CD8-positive, alpha-beta memory T cell (primary cell): ENCODE results near the gene TGIF1. TPM values are rescaled to one million over a fixed set of nuclear protein-coding genes. Genes with fewer than 3 reads are reported as not detected.

Experiments used
- CTCF ChIA-PET: fragments of 350-600 bp; sonication (Branson Sonifier 250); formaldehyde crosslinking; loops from one replicate; lab custom pipeline; 2021; ENCODE audit warnings: antibody characterized with exemption; lab: Charles Lee
- POLR2A ChIA-PET: fragments of 350-600 bp; sonication (Branson Sonifier 250); formaldehyde crosslinking; loops from one replicate; lab custom pipeline; 2021; ENCODE audit warnings: antibody characterized with exemption; lab: Charles Lee
- DNase-seq, 5 donors: peaks; one replicate each; pipeline versions ENCODE4 v3.0.0 to v3.0.0-alpha.2; 2020 to 2022; ENCODE audit warnings: mixed read lengths in 1 of 5
- H3K27ac ChIP-seq: one replicate; pipeline ENCODE4 v1.7.0; 2013; ENCODE audit warnings: low read depth, mild to moderate bottlenecking, low read length, moderate library complexity
- H3K27me3 ChIP-seq: 2 replicates; pipeline ENCODE4 v1.7.0; 2013; ENCODE audit warnings: low read length, mild to moderate bottlenecking; ENCODE audit not compliant: insufficient read depth, poor library complexity, severe bottlenecking
- H3K36me3 ChIP-seq: 2 replicates; pipeline ENCODE4 v1.7.0; 2013; ENCODE audit warnings: mild to moderate bottlenecking, low read length, moderate library complexity; ENCODE audit not compliant: insufficient read depth
- H3K4me1 ChIP-seq: 2 replicates; pipeline ENCODE4 v1.7.0; 2013; ENCODE audit warnings: mild to moderate bottlenecking, low read length, moderate library complexity; ENCODE audit not compliant: insufficient read depth
- H3K4me3 ChIP-seq: 2 replicates; pipeline ENCODE4 v1.7.0; 2013; ENCODE audit warnings: mild to moderate bottlenecking, low read length
- H3K9me3 ChIP-seq: 2 replicates; pipeline ENCODE4 v1.7.0; 2013; ENCODE audit warnings: mild to moderate bottlenecking, low read length
- H3K27ac Mint-ChIP-seq, 8 donors: one replicate each; pipeline ENCODE4 v1.8.0; 2020 to 2021; ENCODE audit warnings: mixed read lengths in 8 of 8, mild to moderate bottlenecking in 6 of 8, inconsistent platforms in 3 of 8, moderate library complexity in 3 of 8
- H3K27me3 Mint-ChIP-seq, 2 donors: one replicate each; pipeline ENCODE4 v1.8.0; 2020 to 2021; ENCODE audit warnings: mixed read lengths in 2 of 2, mild to moderate bottlenecking in 1 of 2, moderate library complexity in 1 of 2
- H3K36me3 Mint-ChIP-seq, 3 donors: one replicate each; pipeline ENCODE4 v1.8.0; 2020 to 2021; ENCODE audit warnings: mixed read lengths in 3 of 3, inconsistent platforms in 1 of 3, mild to moderate bottlenecking in 1 of 3
- H3K4me1 Mint-ChIP-seq, 3 donors: one replicate each; pipeline ENCODE4 v1.8.0; 2020 to 2021; ENCODE audit warnings: mixed read lengths in 3 of 3, inconsistent platforms in 1 of 3, mild to moderate bottlenecking in 1 of 3
- H3K4me3 Mint-ChIP-seq, 7 donors: one replicate each; pipeline ENCODE4 v1.8.0; 2020 to 2021; ENCODE audit warnings: mixed read lengths in 7 of 7, mild to moderate bottlenecking in 6 of 7, moderate library complexity in 4 of 7, inconsistent platforms in 2 of 7
- H3K9me3 Mint-ChIP-seq, 5 donors: one replicate each; pipeline ENCODE4 v1.8.0; 2020 to 2022; ENCODE audit warnings: mixed read lengths in 5 of 5, mild to moderate bottlenecking in 3 of 5, moderate library complexity in 2 of 5, inconsistent platforms in 1 of 5
- polyA plus RNA-seq: library from polyadenylated mRNA; unstranded; fragments of 300-500 nt; fragmentation: Illumina TruSeq; gene quantifications from one replicate; pipeline ENCODE4 v1.2.3, GENCODE V29; 2021
- total RNA-seq, 2 experiments: library from RNA; stranded (reverse); gene quantifications; one replicate each; pipeline ENCODE4 v1.2.3, GENCODE V29; 2021

TGIF1 gene
- total and polyA plus RNA-seq, 3 experiments from 2014 or later = 36.9 to 77.0 (median 38.3) TPM

DNA sequence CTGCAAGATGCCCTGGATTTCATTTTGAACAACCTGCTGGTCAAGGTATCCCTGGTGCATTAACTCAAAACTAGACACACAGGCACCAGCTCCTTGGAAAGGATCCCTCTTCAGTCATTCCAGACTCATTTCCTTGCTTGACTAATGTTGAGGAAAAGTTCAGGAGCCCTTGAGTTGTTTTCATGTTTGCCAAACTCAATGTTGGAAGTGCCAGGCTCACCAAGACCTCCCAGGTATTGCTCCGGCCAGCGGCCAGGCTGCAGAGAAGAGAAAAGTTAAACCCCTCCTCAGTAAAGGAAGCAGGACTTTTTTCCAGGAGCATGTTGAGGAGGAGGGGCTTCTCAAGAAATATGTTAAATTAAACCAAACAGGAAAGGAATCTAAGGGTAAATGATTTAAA, 42.7 kb downstream of the TGIF1 start:
- CTCF ChIA-PET = no interaction called here
- POLR2A ChIA-PET = no interaction called here

GRCh38 chr18:3493501-3494244, 43.7 kb downstream of the TGIF1 start:
- Mint-ChIP-seq H3K27ac (no peak overlapping the region), H3K4me3 (no peak overlapping the region), H3K9me3 (no peaks in the 10 kb centered on the region), H3K36me3 (no peaks in the 10 kb centered on the region), H3K27me3 (peaks cover 14 to 43% of the 10 kb centered on the region in 2 donors), H3K4me1 (peaks cover 5 to 16% (median 7%) of the 10 kb centered on the region in 3 donors)
- ChIA-PET POLR2A (no interaction called here), CTCF (interaction anchor here (1.0 kb wide), 1 partner anchor 39 kb away, joined by 3 read pairs; no protein-coding TSS in a partner anchor)
- Histone ChIP-seq H3K27ac (no peak overlapping the region), H3K4me1 (no peaks in the 10 kb centered on the region), H3K4me3 (no peak overlapping the region), H3K9me3 (no peaks in the 10 kb centered on the region), H3K27me3 (peaks cover 2% of the 10 kb centered on the region), H3K36me3 (no peaks in the 10 kb centered on the region)
- DNase-seq = no peak

More for the DNA sequence above, 42.7 kb downstream of the TGIF1 start:
- no peak overlapping the region for H3K27ac Mint-ChIP-seq
- Histone ChIP-seq H3K27ac (no peak overlapping the region), H3K4me1 (no peaks in the 10 kb centered on the region), H3K36me3 (no peaks in the 10 kb centered on the region), H3K9me3 (no peaks in the 10 kb centered on the region), H3K27me3 (no peaks in the 10 kb centered on the region), H3K4me3 (no peak overlapping the region)
- no peaks in the 10 kb centered on the region for H3K9me3 Mint-ChIP-seq
- peaks cover 7 to 33% of the 10 kb centered on the region in 2 donors for H3K27me3 Mint-ChIP-seq
- DNase-seq = no peak
- peaks cover 0 to 12% (median 7%) of the 10 kb centered on the region in 3 donors for H3K4me1 Mint-ChIP-seq
- no peaks in the 10 kb centered on the region for H3K36me3 Mint-ChIP-seq
- no peak overlapping the region for H3K4me3 Mint-ChIP-seq

- no peaks in the 10 kb centered on the region for H3K36me3 ChIP-seq
- H3K9me3 ChIP-seq = no peaks in the 10 kb centered on the region
- no peaks in the 10 kb centered on the region for H3K9me3 Mint-ChIP-seq
- CTCF ChIA-PET = interaction anchor here (1.0 kb wide), 1 partner anchor 40 kb away, joined by 3 read pairs; no protein-coding TSS in a partner anchor
- no peak overlapping the region for H3K27ac Mint-ChIP-seq
- no peaks in the 10 kb centered on the region for H3K4me1 ChIP-seq
- H3K4me1 Mint-ChIP-seq = peaks cover 6 to 20% (median 7%) of the 10 kb centered on the region in 3 donors
- POLR2A ChIA-PET = no interaction called here
- H3K27me3 Mint-ChIP-seq = peaks cover 18 to 46% of the 10 kb centered on the region in 2 donors
- H3K27ac ChIP-seq = no peak overlapping the region
- H3K36me3 Mint-ChIP-seq = no peaks in the 10 kb centered on the region
- no peak overlapping the region for H3K4me3 ChIP-seq
- no peak for DNase-seq
- H3K4me3 Mint-ChIP-seq = no peak overlapping the region
- peaks cover 3% of the 10 kb centered on the region for H3K27me3 ChIP-seq
Measured at GRCh38 chr18:3494245-3494526, 44.2 kb downstream of the TGIF1 start.

DNA sequence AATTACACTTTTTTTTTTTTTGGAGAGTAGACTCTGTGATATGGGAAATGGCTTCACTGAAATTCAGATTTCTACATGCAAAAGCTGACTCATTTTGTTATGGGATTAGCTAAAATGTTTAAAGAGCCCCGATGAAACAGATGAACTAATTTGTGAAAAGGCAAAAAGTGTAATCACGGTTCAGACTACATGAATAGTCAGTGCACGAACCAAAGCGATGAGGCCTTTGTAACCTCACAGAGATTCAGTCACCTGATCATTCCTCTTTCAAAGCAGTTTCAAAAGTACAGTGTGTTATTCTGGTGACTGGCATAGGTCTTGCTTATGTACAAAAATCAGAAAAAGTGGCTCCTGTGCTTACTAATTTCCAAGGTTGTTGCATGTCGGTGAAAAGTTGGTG, 44.6 kb downstream of the TGIF1 start:
- H3K4me1 ChIP-seq = no peaks in the 10 kb centered on the region
- no peaks in the 10 kb centered on the region for H3K36me3 Mint-ChIP-seq
- ChIA-PET CTCF (no interaction called here), POLR2A (no interaction called here)
- DNase-seq = no peak
- H3K27ac ChIP-seq = no peak overlapping the region
- H3K4me3 ChIP-seq = no peak overlapping the region
- no peaks in the 10 kb centered on the region for H3K36me3 ChIP-seq
- peaks cover 9 to 24% (median 11%) of the 10 kb centered on the region in 3 donors for H3K4me1 Mint-ChIP-seq
- H3K27me3 ChIP-seq = peaks cover 5% of the 10 kb centered on the region
- no peaks in the 10 kb centered on the region for H3K9me3 Mint-ChIP-seq
- H3K4me3 Mint-ChIP-seq = no peak overlapping the region
- no peaks in the 10 kb centered on the region for H3K9me3 ChIP-seq
- peaks cover 22 to 50% of the 10 kb centered on the region in 2 donors for H3K27me3 Mint-ChIP-seq
- no peak overlapping the region for H3K27ac Mint-ChIP-seq

DNA sequence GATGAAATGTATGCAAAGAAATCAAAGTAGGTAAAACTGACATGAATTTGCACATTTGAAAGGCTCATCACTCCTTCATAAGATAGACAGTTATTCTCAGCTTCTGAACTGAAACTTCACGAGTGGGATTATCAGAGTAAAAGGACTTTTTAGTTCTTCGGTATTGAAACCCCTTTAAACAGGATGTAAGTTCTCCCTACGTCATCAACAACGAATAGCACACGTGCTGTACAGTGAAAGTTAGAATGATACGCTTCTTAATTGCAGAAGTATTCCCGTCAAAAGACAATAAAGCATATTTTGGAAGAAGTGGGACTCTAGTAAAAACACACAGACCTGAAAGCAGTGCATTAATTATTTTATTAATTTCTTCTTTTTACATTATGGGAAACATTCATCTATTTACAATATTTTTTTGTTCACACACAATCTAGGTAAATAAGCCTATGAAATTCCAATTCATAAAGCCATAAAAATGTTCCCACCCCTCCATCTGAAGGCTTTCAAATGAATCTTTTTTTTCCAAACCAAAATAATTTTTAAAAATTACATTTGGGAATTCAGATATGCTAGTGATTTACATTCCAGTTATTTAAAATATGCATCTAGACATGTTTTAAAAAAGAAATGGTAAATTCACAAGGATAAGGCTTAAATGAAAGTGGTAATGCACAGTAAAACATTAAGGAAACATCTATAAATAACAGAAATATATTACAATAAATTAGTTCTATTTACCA, 45.9 kb downstream of the TGIF1 start:
- H3K27ac Mint-ChIP-seq = no peak overlapping the region
- peaks cover 31 to 62% of the 10 kb centered on the region in 2 donors for H3K27me3 Mint-ChIP-seq
- no peak for DNase-seq
- Histone ChIP-seq H3K4me3 (no peak overlapping the region), H3K36me3 (no peaks in the 10 kb centered on the region), H3K4me1 (no peaks in the 10 kb centered on the region), H3K27ac (no peak overlapping the region), H3K9me3 (no peaks in the 10 kb centered on the region), H3K27me3 (peaks cover 10% of the 10 kb centered on the region)
- H3K36me3 Mint-ChIP-seq = no peaks in the 10 kb centered on the region
- ChIA-PET CTCF (interaction anchor here (0.7 to 1.2 kb wide), 2 partner anchors 13 to 98 kb away, joined by 3 read pairs; no protein-coding TSS in a partner anchor), POLR2A (no interaction called here)
- H3K9me3 Mint-ChIP-seq = no peaks in the 10 kb centered on the region
- peaks cover 14 to 29% (median 16%) of the 10 kb centered on the region in 3 donors for H3K4me1 Mint-ChIP-seq
- H3K4me3 Mint-ChIP-seq = peak overlapping the region in 1 of 7 donors; percentile 6

DNA sequence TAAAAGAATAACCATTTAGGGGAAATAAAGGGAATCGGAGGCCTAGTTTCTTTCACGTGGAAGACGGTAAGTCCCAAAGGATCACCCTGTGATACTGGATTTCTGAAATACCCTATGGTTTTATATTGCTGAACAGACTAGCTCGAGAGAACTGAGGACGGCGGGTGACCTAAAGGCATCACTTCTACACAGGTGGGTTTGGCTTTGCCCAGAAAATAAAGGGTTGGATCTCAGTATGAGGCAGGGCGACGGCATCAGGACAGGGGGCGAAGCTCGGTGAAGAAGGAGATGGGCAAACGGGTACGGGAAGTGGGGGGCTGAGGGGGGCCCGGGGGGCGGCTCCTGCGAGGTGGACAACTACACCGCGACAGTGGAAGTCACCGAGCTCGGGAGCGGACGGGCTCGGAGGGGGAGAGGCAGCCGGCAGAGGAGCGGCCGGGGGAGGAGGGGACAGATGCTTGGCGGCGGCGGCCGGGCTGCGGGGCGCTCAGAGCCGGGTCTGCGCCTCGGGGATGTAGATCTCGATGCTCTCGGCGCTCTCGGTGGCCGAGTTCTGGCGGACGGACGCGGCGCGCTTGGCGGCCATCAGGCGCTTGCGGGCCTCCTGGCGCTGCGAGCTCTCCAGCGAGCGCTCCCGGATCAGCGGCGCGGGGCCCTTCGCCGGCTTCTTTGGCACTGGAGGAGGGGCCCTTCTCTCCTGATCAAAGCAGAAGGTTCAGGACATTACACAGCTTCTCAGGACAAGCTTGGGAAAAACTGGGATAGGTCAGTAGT, 48.9 kb downstream of the TGIF1 start:
- no peak overlapping the region for H3K4me3 ChIP-seq
- H3K36me3 ChIP-seq = no peaks in the 10 kb centered on the region
- no peaks in the 10 kb centered on the region for H3K9me3 ChIP-seq
- Mint-ChIP-seq H3K27ac (peak overlapping the region in 1 of 8 donors; percentile 19), H3K36me3 (no peaks in the 10 kb centered on the region), H3K4me1 (peaks cover 14 to 23% (median 16%) of the 10 kb centered on the region in 3 donors), H3K27me3 (peaks cover 31 to 53% of the 10 kb centered on the region in 2 donors), H3K4me3 (peak overlapping the region; percentile 15 to 86 (median 69)), H3K9me3 (no peaks in the 10 kb centered on the region)
- H3K4me1 ChIP-seq = no peaks in the 10 kb centered on the region
- no peak overlapping the region for H3K27ac ChIP-seq
- DNase-seq = no peak
- peaks cover 10% of the 10 kb centered on the region for H3K27me3 ChIP-seq
- POLR2A ChIA-PET = interaction anchor here (0.8 kb wide), 1 partner anchor 47 kb away, joined by 3 read pairs; no protein-coding TSS in a partner anchor
- CTCF ChIA-PET = interaction anchor here (1.3 to 1.9 kb wide), 5 partner anchors 17 to 166 kb away, joined by 3 to 6 read pairs (median 4); no protein-coding TSS in a partner anchor

GRCh38 chr18:3499501-3499900, 49.5 kb downstream of the TGIF1 start:
- peaks cover 10% of the 10 kb centered on the region for H3K27me3 ChIP-seq
- peak overlapping the region; percentile 15 to 86 (median 69) for H3K4me3 Mint-ChIP-seq
- no peaks in the 10 kb centered on the region for H3K9me3 ChIP-seq
- POLR2A ChIA-PET = interaction anchor here (0.6 kb wide), 1 partner anchor 238 kb away, joined by 3 read pairs; the partner anchor contains the start of gene MYL12B
- H3K27ac Mint-ChIP-seq = peak overlapping the region in 2 of 8 donors; percentile 12 to 18
- H3K27me3 Mint-ChIP-seq = peaks cover 27 to 53% of the 10 kb centered on the region in 2 donors
- no peak overlapping the region for H3K27ac ChIP-seq
- H3K36me3 Mint-ChIP-seq = no peaks in the 10 kb centered on the region
- H3K4me3 ChIP-seq = no peak overlapping the region
- H3K36me3 ChIP-seq = no peaks in the 10 kb centered on the region
- CTCF ChIA-PET = interaction anchor here (1.3 to 1.9 kb wide), 5 partner anchors 17 to 166 kb away, joined by 3 to 6 read pairs (median 4); no protein-coding TSS in a partner anchor
- H3K4me1 ChIP-seq = no peaks in the 10 kb centered on the region
- H3K4me1 Mint-ChIP-seq = peaks cover 14 to 23% (median 16%) of the 10 kb centered on the region in 3 donors
- no peak for DNase-seq
- no peaks in the 10 kb centered on the region for H3K9me3 Mint-ChIP-seq
